Activated CD8-positive, alpha-beta T cell treated with anti-CD3 and anti-CD28 coated beads for 36 hours (primary cell): ENCODE data around the gene LLGL1. TPM values are rescaled to one million over a fixed set of nuclear protein-coding genes. Genes with fewer than 3 reads are reported as not detected.

ENCODE experiments used
- ATAC-seq: fragments of 200-7000 bp; cut with Tn5 transposase; one replicate; pipeline ENCODE4 v1.10.0; 2021; ENCODE audit warnings: mild to moderate bottlenecking, moderate library complexity
- CTCF ChIA-PET: fragments of 350-600 bp; sonication (Branson Sonifier 250); formaldehyde crosslinking; loops from one replicate; lab custom pipeline; 2021; ENCODE audit warnings: antibody characterized with exemption; lab: Charles Lee
- POLR2A ChIA-PET: fragments of 350-600 bp; sonication (Branson Sonifier 250); formaldehyde crosslinking; loops from one replicate; lab custom pipeline; 2021; ENCODE audit warnings: antibody characterized with exemption; lab: Charles Lee
- DNase-seq: peaks from one replicate; pipeline ENCODE4 v3.0.0-alpha.2; 2020
- H3K27ac Mint-ChIP-seq: one replicate; pipeline ENCODE4 v1.8.0; 2021; ENCODE audit warnings: mild to moderate bottlenecking, mixed read lengths
- H3K27me3 Mint-ChIP-seq: one replicate; pipeline ENCODE4 v1.8.0; 2021; ENCODE audit warnings: mixed read lengths
- H3K36me3 Mint-ChIP-seq: one replicate; pipeline ENCODE4 v1.8.0; 2021; ENCODE audit warnings: low read depth, mixed read lengths
- H3K4me1 Mint-ChIP-seq: one replicate; pipeline ENCODE4 v1.8.0; 2021; ENCODE audit warnings: low read depth, mixed read lengths
- H3K4me3 Mint-ChIP-seq: one replicate; pipeline ENCODE4 v1.8.0; 2021; ENCODE audit warnings: mild to moderate bottlenecking, moderate library complexity, mixed read lengths
- H3K9me3 Mint-ChIP-seq: one replicate; pipeline ENCODE4 v1.8.0; 2021; ENCODE audit warnings: mixed read lengths
- intact Hi-C: fragments of 100-400 bp; cut with micrococcal nuclease; formaldehyde crosslinking; loops from one replicate; pipeline ENCODE4 v1.10.0; 2022
- total RNA-seq, 2 experiments: library from RNA; stranded (reverse); gene quantifications; one replicate each; pipeline ENCODE4 v1.2.3, GENCODE V29; 2021
- TF ChIP-seq, protein P1 (sequence below): fragments of 200-600 bp; IDR thresholded peaks from one replicate; pipeline ENCODE4 v1.8.0; 2022; ENCODE audit warnings: antibody characterized with exemption, mild to moderate bottlenecking

The LLGL1 gene
- total RNA-seq, 2 experiments from 2014 or later: 15.1 to 17.6 TPM

DNA sequence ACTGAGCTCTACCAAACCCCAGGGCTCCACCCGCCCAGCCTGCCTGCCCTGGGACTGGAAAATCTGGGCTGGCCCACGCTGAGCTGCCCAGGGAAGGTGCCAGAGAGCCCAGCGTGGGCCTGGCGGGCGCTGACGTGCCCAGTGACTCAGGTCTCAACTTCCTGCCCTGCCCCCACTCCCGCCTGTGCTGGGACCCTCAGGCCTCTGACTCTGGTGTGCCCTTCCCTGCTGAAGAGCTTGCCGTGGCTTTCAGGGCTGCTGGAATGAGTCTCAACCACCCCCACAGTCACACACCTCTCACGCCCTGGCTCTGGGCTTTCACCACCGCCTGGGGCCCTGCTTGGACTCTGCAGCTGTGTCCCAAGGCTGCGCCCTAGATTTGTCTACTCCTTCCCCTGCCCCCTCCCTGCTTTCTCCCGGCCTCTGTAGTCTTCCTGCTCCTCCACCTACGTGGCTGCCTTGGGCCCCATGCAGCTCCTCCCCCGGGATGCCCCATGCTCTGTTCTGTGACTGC lies 10.4 kb downstream of the LLGL1 start:
- DNase-seq (peak; percentile 76), ATAC-seq (peak; percentile 87)
- intact Hi-C loops: no loop called here
- TF ChIP-seq, protein P1, sequence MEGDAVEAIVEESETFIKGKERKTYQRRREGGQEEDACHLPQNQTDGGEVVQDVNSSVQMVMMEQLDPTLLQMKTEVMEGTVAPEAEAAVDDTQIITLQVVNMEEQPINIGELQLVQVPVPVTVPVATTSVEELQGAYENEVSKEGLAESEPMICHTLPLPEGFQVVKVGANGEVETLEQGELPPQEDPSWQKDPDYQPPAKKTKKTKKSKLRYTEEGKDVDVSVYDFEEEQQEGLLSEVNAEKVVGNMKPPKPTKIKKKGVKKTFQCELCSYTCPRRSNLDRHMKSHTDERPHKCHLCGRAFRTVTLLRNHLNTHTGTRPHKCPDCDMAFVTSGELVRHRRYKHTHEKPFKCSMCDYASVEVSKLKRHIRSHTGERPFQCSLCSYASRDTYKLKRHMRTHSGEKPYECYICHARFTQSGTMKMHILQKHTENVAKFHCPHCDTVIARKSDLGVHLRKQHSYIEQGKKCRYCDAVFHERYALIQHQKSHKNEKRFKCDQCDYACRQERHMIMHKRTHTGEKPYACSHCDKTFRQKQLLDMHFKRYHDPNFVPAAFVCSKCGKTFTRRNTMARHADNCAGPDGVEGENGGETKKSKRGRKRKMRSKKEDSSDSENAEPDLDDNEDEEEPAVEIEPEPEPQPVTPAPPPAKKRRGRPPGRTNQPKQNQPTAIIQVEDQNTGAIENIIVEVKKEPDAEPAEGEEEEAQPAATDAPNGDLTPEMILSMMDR: no peak
- Mint-ChIP-seq H3K4me3 (peak overlapping the region; percentile 12), H3K9me3 (no peaks in the 10 kb centered on the region), H3K27me3 (no peaks in the 10 kb centered on the region), H3K4me1 (peaks cover 12% of the 10 kb centered on the region), H3K27ac (peak overlapping the region; percentile 80), H3K36me3 (no peaks in the 10 kb centered on the region)
- ChIA-PET POLR2A (no interaction called here), CTCF (interaction anchor here (1.0 kb wide), 1 partner anchor 18 kb away, joined by 3 read pairs; no protein-coding TSS in a partner anchor)

DNA sequence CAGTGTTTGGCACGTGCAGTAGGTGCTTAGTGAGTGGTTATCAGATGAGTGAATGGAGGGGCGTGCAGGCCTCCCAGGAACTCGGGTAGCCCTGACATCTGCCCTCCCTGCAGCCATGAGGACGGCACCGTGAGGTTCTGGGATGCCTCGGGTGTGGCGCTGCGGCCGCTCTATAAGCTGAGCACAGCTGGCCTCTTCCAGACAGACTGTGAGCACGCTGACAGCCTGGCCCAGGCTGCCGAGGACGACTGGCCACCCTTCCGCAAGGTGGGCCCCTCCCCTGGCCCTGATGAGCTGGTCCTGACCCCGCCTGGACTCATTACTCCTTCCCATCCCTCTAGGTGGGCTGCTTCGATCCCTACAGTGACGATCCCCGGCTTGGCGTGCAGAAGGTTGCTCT lies 11.1 kb downstream of the LLGL1 start:
- no peak for DNase-seq
- ChIA-PET CTCF (no interaction called here), POLR2A (no interaction called here)
- Mint-ChIP-seq H3K27ac (no peak overlapping the region), H3K27me3 (no peaks in the 10 kb centered on the region), H3K9me3 (no peaks in the 10 kb centered on the region), H3K4me1 (peaks cover 12% of the 10 kb centered on the region), H3K36me3 (no peaks in the 10 kb centered on the region), H3K4me3 (no peak overlapping the region)
- intact Hi-C loops: no loop called here
- no peak for ATAC-seq
- TF ChIP-seq, protein P1: no peak

DNA sequence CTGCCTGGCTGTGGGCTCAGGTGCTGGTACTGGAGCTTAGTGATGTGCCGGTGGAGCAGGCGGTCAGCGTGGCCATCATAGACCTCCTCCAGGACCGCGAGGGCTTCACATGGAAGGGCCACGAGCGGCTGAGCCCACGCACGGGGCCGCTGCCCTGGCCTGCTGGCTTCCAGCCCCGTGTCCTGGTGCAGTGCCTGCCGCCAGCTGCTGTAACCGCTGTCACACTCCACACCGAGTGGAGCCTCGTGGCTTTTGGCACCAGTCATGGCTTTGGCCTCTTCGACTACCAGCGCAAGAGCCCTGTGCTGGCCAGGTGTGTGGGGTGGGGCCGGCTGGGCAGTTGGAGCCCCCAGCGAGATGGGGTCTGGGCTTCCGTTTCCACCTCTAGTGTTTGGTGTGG lies 12.0 kb downstream of the LLGL1 start:
- Mint-ChIP-seq H3K27me3 (no peaks in the 10 kb centered on the region), H3K36me3 (no peaks in the 10 kb centered on the region), H3K4me3 (no peak overlapping the region), H3K4me1 (peaks cover 12% of the 10 kb centered on the region), H3K9me3 (no peaks in the 10 kb centered on the region), H3K27ac (no peak overlapping the region)
- ChIA-PET POLR2A (interaction anchor here (1.7 kb wide), 1 partner anchor 11 kb away, joined by 4 read pairs; no protein-coding TSS in a partner anchor), CTCF (interaction anchor here (1.5 kb wide), 1 partner anchor 167 kb away, joined by 3 read pairs; no protein-coding TSS in a partner anchor)
- intact Hi-C loops: no loop called here
- no peak for ATAC-seq
- TF ChIP-seq, protein P1: no peak
- no peak for DNase-seq

DNA sequence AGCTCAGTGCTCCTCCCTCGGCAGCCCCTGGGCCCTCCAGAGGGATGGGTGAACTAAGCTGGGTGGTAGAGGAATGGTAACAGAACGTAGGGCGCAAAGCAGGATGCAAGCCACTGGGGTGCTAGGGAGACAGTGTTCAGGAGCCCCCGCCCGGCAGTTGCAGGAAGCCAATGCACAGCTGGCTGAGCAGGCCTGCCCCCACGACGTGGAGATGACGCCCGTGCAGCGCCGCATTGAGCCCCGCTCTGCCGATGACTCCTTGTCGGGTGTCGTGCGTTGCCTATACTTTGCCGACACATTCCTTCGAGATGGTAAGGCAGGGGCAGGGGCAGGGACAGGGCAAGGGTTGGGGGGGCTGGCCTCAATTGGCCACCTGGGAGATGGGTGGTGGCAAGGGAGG lies 12.9 kb downstream of the LLGL1 start:
- Mint-ChIP-seq H3K4me3 (no peak overlapping the region), H3K27ac (no peak overlapping the region), H3K9me3 (no peaks in the 10 kb centered on the region), H3K27me3 (no peaks in the 10 kb centered on the region), H3K4me1 (peaks cover 12% of the 10 kb centered on the region), H3K36me3 (peaks cover 2% of the 10 kb centered on the region)
- ChIA-PET CTCF (interaction anchor here (1.5 kb wide), 1 partner anchor 168 kb away, joined by 3 read pairs; no protein-coding TSS in a partner anchor), POLR2A (interaction anchor here (1.7 kb wide), 1 partner anchor 12 kb away, joined by 4 read pairs; no protein-coding TSS in a partner anchor)
- ATAC-seq (no peak), DNase-seq (no peak)
- intact Hi-C loops: no loop called here
- TF ChIP-seq, protein P1: no peak

DNA sequence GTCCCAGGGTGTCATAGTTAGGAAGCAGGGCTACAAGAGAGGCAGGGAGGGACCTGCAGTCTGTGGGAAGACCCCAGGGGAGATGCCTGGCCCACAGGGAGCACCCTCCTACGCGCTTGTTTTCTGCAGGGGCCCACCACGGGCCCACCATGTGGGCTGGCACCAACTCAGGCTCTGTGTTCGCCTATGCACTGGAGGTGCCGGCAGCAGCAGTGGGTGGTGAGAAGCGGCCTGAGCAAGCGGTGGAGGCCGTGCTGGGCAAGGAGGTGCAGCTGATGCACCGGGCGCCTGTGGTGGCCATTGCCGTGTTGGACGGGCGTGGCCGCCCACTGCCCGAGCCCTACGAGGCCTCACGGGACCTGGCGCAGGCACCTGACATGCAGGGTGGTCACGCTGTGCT lies 15.0 kb downstream of the LLGL1 start:
- CTCF ChIA-PET: interaction anchor here (1.1 to 1.5 kb wide), 2 partner anchors 8 to 16 kb away, joined by 3 read pairs; no protein-coding TSS in a partner anchor

More for the DNA sequence above, 15.0 kb downstream of the LLGL1 start:
- DNase-seq (no peak), ATAC-seq (no peak)
- no peak overlapping the region for H3K4me3 Mint-ChIP-seq
- peaks cover 6% of the 10 kb centered on the region for H3K36me3 Mint-ChIP-seq
- peaks cover 9% of the 10 kb centered on the region for H3K4me1 Mint-ChIP-seq
- no peaks in the 10 kb centered on the region for H3K9me3 Mint-ChIP-seq
- H3K27me3 Mint-ChIP-seq: no peaks in the 10 kb centered on the region
- H3K27ac Mint-ChIP-seq: no peak overlapping the region
- POLR2A ChIA-PET: interaction anchor here (0.8 to 1.2 kb wide), 2 partner anchors 10 to 22 kb away, joined by 3 read pairs; no protein-coding TSS in a partner anchor
- TF ChIP-seq, protein P1: no peak
- intact Hi-C loops: no loop called here
